ENCODE results near the gene RTL1. TPM values are rescaled to one million over a fixed set of nuclear protein-coding genes. Genes with fewer than 3 reads are reported as not detected.

RTL1 gene
- total and polyA plus RNA-seq, 4 donors: 0.44 to 2.2 (median 1.1) TPM

- Histone ChIP-seq H3K27ac (ENCODE audit: low read depth, low read length) (no peak overlapping the region), H3K36me3 (ENCODE audit: control insufficient read depth, insufficient read depth, low read length) (peaks cover 74% of the 10 kb centered on the region), H3K9me3 (ENCODE audit: control insufficient read depth, insufficient read depth, low read length) (no peaks in the 10 kb centered on the region), H3K27me3 (ENCODE audit: control insufficient read depth, insufficient read depth, low read length) (peaks cover 1% of the 10 kb centered on the region), H3K4me1 (ENCODE audit: control insufficient read depth, insufficient read depth, low read length) (peaks cover 56% of the 10 kb centered on the region), H3K4me3 (ENCODE audit: low read depth, low read length) (no peak overlapping the region)
- WGBS (ENCODE audit: insufficient coverage): 84% methylated on average over 21 of the region's 26 CpGs
- no peak for DNase-seq (ENCODE audit: low read depth in 4 of 6, low spot score in 6 of 6)
These were observed 66.3 kb downstream of the RTL1 start for GRCh38 chr14:100836941-100837804.

- DNase-seq (ENCODE audit: low read depth in 4 of 6, low spot score in 6 of 6): no peak
- Histone ChIP-seq H3K4me3 (ENCODE audit: low read depth, low read length) (no peak overlapping the region), H3K9me3 (ENCODE audit: control insufficient read depth, insufficient read depth, low read length) (no peaks in the 10 kb centered on the region), H3K27me3 (ENCODE audit: control insufficient read depth, insufficient read depth, low read length) (no peaks in the 10 kb centered on the region), H3K27ac (ENCODE audit: low read depth, low read length) (no peak overlapping the region), H3K4me1 (ENCODE audit: control insufficient read depth, insufficient read depth, low read length) (peaks cover 49% of the 10 kb centered on the region), H3K36me3 (ENCODE audit: control insufficient read depth, insufficient read depth, low read length) (peaks cover 73% of the 10 kb centered on the region)
- 95% methylated on average over 9 of the region's 12 CpGs for WGBS (ENCODE audit: insufficient coverage)
These were observed 67.2 kb downstream of the RTL1 start for GRCh38 chr14:100836311-100836805.

- no peak for DNase-seq (ENCODE audit: low read depth in 4 of 6, low spot score in 6 of 6)
- WGBS (ENCODE audit: insufficient coverage): 94% methylated on average over 14 of the region's 24 CpGs
- Histone ChIP-seq H3K36me3 (ENCODE audit: control insufficient read depth, insufficient read depth, low read length) (peaks cover 70% of the 10 kb centered on the region), H3K27ac (ENCODE audit: low read depth, low read length) (no peak overlapping the region), H3K4me3 (ENCODE audit: low read depth, low read length) (no peak overlapping the region), H3K4me1 (ENCODE audit: control insufficient read depth, insufficient read depth, low read length) (peaks cover 46% of the 10 kb centered on the region), H3K9me3 (ENCODE audit: control insufficient read depth, insufficient read depth, low read length) (no peaks in the 10 kb centered on the region), H3K27me3 (ENCODE audit: control insufficient read depth, insufficient read depth, low read length) (no peaks in the 10 kb centered on the region)
These were observed 67.8 kb downstream of the RTL1 start for GRCh38 chr14:100835548-100836310.

GRCh38 chr14:100834794-100835547 is 68.6 kb downstream of the RTL1 start:
- H3K36me3 ChIP-seq (ENCODE audit: control insufficient read depth, insufficient read depth, low read length): peaks cover 69% of the 10 kb centered on the region
- H3K27me3 ChIP-seq (ENCODE audit: control insufficient read depth, insufficient read depth, low read length): no peaks in the 10 kb centered on the region
- no peak for DNase-seq (ENCODE audit: low read depth in 4 of 6, low spot score in 6 of 6)
- H3K27ac ChIP-seq (ENCODE audit: low read depth, low read length): no peak overlapping the region
- H3K4me3 ChIP-seq (ENCODE audit: low read depth, low read length): no peak overlapping the region
- H3K9me3 ChIP-seq (ENCODE audit: control insufficient read depth, insufficient read depth, low read length): no peaks in the 10 kb centered on the region
- peaks cover 45% of the 10 kb centered on the region for H3K4me1 ChIP-seq (ENCODE audit: control insufficient read depth, insufficient read depth, low read length)
- 84% methylated on average over 29 of the region's 29 CpGs for WGBS (ENCODE audit: insufficient coverage)

- no peak overlapping the region for H3K4me3 ChIP-seq (ENCODE audit: low read depth, low read length)
- peaks cover 65% of the 10 kb centered on the region for H3K36me3 ChIP-seq (ENCODE audit: control insufficient read depth, insufficient read depth, low read length)
- 91% methylated on average over 10 of the region's 15 CpGs for WGBS (ENCODE audit: insufficient coverage)
- H3K27me3 ChIP-seq (ENCODE audit: control insufficient read depth, insufficient read depth, low read length): no peaks in the 10 kb centered on the region
- no peaks in the 10 kb centered on the region for H3K9me3 ChIP-seq (ENCODE audit: control insufficient read depth, insufficient read depth, low read length)
- no peak overlapping the region for H3K27ac ChIP-seq (ENCODE audit: low read depth, low read length)
- H3K4me1 ChIP-seq (ENCODE audit: control insufficient read depth, insufficient read depth, low read length): peaks cover 45% of the 10 kb centered on the region
- no peak for DNase-seq (ENCODE audit: low read depth in 4 of 6, low spot score in 6 of 6)
These were observed 69.3 kb downstream of the RTL1 start for GRCh38 chr14:100834082-100834793.

- H3K4me3 ChIP-seq (ENCODE audit: low read depth, low read length): no peak overlapping the region
- 29% methylated on average over 13 of the region's 21 CpGs for WGBS (ENCODE audit: insufficient coverage)
- peaks cover 53% of the 10 kb centered on the region for H3K36me3 ChIP-seq (ENCODE audit: control insufficient read depth, insufficient read depth, low read length)
- peaks cover 32% of the 10 kb centered on the region for H3K4me1 ChIP-seq (ENCODE audit: control insufficient read depth, insufficient read depth, low read length)
- DNase-seq (ENCODE audit: low read depth in 4 of 6, low spot score in 6 of 6): peak in 1 of 6 donors; percentile 39
- H3K27me3 ChIP-seq (ENCODE audit: control insufficient read depth, insufficient read depth, low read length): no peaks in the 10 kb centered on the region
- no peaks in the 10 kb centered on the region for H3K9me3 ChIP-seq (ENCODE audit: control insufficient read depth, insufficient read depth, low read length)
- no peak overlapping the region for H3K27ac ChIP-seq (ENCODE audit: low read depth, low read length)
These were observed 71.1 kb downstream of the RTL1 start for GRCh38 chr14:100832311-100832960.

- Histone ChIP-seq H3K4me3 (ENCODE audit: low read depth, low read length) (no peak overlapping the region), H3K9me3 (ENCODE audit: control insufficient read depth, insufficient read depth, low read length) (no peaks in the 10 kb centered on the region), H3K27ac (ENCODE audit: low read depth, low read length) (no peak overlapping the region), H3K4me1 (ENCODE audit: control insufficient read depth, insufficient read depth, low read length) (peaks cover 27% of the 10 kb centered on the region), H3K27me3 (ENCODE audit: control insufficient read depth, insufficient read depth, low read length) (no peaks in the 10 kb centered on the region), H3K36me3 (ENCODE audit: control insufficient read depth, insufficient read depth, low read length) (peaks cover 36% of the 10 kb centered on the region)
- peak in 2 of 6 donors; percentile 37 to 60 for DNase-seq (ENCODE audit: low read depth in 4 of 6, low spot score in 6 of 6)
- 47% methylated on average over 5 of the region's 8 CpGs for WGBS (ENCODE audit: insufficient coverage)
These were observed 72.8 kb downstream of the RTL1 start for GRCh38 chr14:100830681-100831080.
